ENCODE results near the gene UBALD2.

Gene UBALD2

GRCh38 chr17:76278952-76279741, 14.0 kb downstream of the UBALD2 start:
- H3K4me1 ChIP-seq (ENCODE audit: control insufficient read depth, insufficient read depth, low read length): no peaks in the 10 kb centered on the region
- WGBS (ENCODE audit: insufficient coverage, insufficient read length): no CpG with 5 or more reads among the region's 28 CpGs
- no peak overlapping the region for H3K4me3 ChIP-seq (ENCODE audit: low read length)
- no peaks in the 10 kb centered on the region for H3K27me3 ChIP-seq (ENCODE audit: control insufficient read depth, insufficient read depth, low read length)
- no peaks in the 10 kb centered on the region for H3K9me3 ChIP-seq (ENCODE audit: control insufficient read depth, insufficient read depth, low read length)
- DNase-seq (ENCODE audit: low read depth, low spot score): peak; percentile 54
- H3K27ac ChIP-seq (ENCODE audit: low read length): no peak overlapping the region
- H3K36me3 ChIP-seq (ENCODE audit: control insufficient read depth, insufficient read depth, low read length): no peaks in the 10 kb centered on the region; the same call in 1 of the 2 replicates

DNA sequence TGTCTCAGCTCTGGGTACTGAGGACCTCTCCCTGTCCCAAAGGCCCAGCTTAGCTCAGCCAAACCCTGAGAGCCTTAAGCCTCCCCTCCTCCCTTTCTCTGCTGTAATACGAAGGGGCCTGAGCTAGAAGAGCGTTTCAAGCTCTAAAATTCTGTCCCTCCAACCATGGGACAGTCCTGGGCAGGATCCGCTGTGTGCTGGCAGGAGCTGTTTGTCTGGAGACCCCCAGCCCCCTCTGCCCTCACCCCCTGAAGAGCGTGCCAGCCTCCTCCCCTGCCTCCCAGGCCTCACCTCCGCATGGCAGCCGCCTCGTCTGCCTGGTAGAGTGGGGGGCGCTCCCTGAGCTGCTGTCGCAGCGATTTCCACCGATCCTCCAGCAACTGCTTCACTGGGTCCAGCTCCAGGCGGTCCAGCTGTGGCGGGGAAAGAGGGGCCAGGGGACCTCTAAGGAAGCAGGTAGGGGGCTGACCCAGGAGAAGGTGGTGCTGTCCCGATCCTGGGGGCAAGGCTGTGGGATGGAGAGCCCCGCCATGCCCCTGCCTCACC, 14.7 kb downstream of the UBALD2 start:
- no peak overlapping the region for H3K4me3 ChIP-seq (ENCODE audit: low read length)
- no CpG with 5 or more reads among the region's 15 CpGs for WGBS (ENCODE audit: insufficient coverage, insufficient read length)
- H3K27me3 ChIP-seq (ENCODE audit: control insufficient read depth, insufficient read depth, low read length): no peaks in the 10 kb centered on the region
- no peak overlapping the region for H3K27ac ChIP-seq (ENCODE audit: low read length)
- no peaks in the 10 kb centered on the region for H3K9me3 ChIP-seq (ENCODE audit: control insufficient read depth, insufficient read depth, low read length)
- no peaks in the 10 kb centered on the region for H3K4me1 ChIP-seq (ENCODE audit: control insufficient read depth, insufficient read depth, low read length)
- DNase-seq (ENCODE audit: low read depth, low spot score): no peak
- no peaks in the 10 kb centered on the region; the same call in 1 of the 2 replicates for H3K36me3 ChIP-seq (ENCODE audit: control insufficient read depth, insufficient read depth, low read length)

DNA sequence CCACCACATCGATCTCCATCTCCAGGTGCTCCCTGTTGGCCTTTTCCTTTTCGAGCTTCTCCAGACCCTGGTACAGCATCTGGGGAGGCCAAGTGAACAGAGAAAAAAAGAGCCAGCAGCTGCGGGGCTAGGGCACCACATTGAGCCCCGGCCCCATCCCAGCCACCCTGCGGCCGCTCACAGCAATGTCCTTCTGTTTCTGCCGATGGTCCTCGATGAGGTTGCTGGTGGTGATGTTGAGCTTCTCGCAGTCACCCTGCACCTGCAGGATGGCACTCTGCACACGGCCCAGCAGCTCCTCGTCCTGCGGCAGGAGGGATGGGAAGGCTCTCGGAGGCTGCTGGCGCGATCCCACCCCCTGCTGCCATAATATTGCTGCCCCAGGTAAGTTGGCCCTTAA, 15.5 kb downstream of the UBALD2 start:
- no CpG with 5 or more reads among the region's 15 CpGs for WGBS (ENCODE audit: insufficient coverage, insufficient read length)
- H3K36me3 ChIP-seq (ENCODE audit: control insufficient read depth, insufficient read depth, low read length): no peaks in the 10 kb centered on the region
- no peaks in the 10 kb centered on the region for H3K9me3 ChIP-seq (ENCODE audit: control insufficient read depth, insufficient read depth, low read length)
- H3K27me3 ChIP-seq (ENCODE audit: control insufficient read depth, insufficient read depth, low read length): no peaks in the 10 kb centered on the region
- no peak overlapping the region for H3K27ac ChIP-seq (ENCODE audit: low read length)
- no peak for DNase-seq (ENCODE audit: low read depth, low spot score)
- no peaks in the 10 kb centered on the region for H3K4me1 ChIP-seq (ENCODE audit: control insufficient read depth, insufficient read depth, low read length)
- no peak overlapping the region for H3K4me3 ChIP-seq (ENCODE audit: low read length)

DNA sequence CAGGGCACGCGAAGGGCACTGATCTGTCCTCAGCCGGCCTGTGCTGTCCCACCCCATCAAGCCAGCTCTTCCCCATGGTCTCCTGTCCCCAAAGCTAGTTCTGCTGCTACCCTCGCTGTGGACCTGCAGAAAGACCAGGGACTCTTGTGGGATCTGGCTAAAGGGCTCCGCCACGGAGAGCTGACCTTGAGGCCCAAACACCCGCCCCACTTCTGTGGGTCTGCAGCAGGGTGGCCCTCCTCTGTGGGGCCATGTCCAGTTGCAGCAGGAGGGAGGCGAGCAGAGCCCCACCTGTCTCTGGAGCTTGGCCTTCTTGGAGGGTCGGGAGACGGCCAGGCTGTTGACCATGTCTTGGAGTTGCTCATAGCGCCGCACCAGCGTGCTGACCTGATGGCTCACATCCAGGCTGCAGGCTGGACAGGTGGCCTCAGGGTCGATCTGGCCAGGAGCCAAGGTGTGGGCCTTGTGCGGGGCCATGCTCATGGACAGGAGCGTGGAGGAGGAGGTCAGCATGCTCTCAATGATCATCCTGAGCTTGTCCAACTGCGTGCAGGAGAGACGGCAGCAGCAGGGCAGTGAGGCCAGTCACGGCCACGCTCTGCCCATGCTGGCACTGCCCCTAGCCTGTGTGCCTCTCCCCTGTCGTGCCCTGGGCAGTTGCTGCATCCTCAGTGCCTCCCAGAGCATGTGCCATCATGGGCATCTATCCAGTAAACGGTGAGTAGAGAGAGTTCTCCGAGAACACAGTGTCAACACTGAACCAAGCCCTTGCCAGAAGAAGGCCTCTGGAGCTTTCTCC, 16.6 kb downstream of the UBALD2 start:
- H3K36me3 ChIP-seq (ENCODE audit: control insufficient read depth, insufficient read depth, low read length): no peaks in the 10 kb centered on the region
- WGBS (ENCODE audit: insufficient coverage, insufficient read length): no CpG with 5 or more reads among the region's 23 CpGs
- no peak for DNase-seq (ENCODE audit: low read depth, low spot score)
- H3K27ac ChIP-seq (ENCODE audit: low read length): no peak overlapping the region
- H3K4me3 ChIP-seq (ENCODE audit: low read length): no peak overlapping the region
- no peaks in the 10 kb centered on the region for H3K4me1 ChIP-seq (ENCODE audit: control insufficient read depth, insufficient read depth, low read length)
- no peaks in the 10 kb centered on the region for H3K9me3 ChIP-seq (ENCODE audit: control insufficient read depth, insufficient read depth, low read length)
- no peaks in the 10 kb centered on the region for H3K27me3 ChIP-seq (ENCODE audit: control insufficient read depth, insufficient read depth, low read length)

DNA sequence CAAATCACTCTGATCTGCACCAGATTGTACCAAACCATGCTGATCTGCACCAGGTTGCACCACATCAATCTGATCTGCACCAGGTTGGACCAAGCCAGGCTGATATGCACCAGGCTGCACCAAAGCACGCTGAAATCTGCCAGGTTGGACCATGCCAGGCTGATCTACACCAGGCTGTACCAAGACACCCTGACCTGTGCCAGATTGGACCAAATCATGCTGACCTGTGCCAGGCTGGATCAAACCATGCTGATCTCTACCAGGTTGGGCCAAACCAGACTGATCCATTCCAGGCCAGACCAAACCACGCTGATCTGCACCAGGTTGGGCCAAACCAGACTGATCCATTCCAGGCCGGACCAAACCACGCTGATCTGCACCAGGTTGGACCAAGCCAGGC, 27.4 kb downstream of the UBALD2 start:
- WGBS (ENCODE audit: insufficient coverage, insufficient read length): no CpG with 5 or more reads among the region's 4 CpGs
- H3K27me3 ChIP-seq (ENCODE audit: control insufficient read depth, insufficient read depth, low read length): no peaks in the 10 kb centered on the region; the same call in 1 of the 2 replicates

GRCh38 chr17:76293106-76293505, 28.0 kb downstream of the UBALD2 start:
- no CpG with 5 or more reads among the region's 7 CpGs for WGBS (ENCODE audit: insufficient coverage, insufficient read length)
- no peaks in the 10 kb centered on the region; the same call in 1 of the 2 replicates for H3K27me3 ChIP-seq (ENCODE audit: control insufficient read depth, insufficient read depth, low read length)

More for the DNA sequence above, 27.4 kb downstream of the UBALD2 start:
- no peak overlapping the region for H3K4me3 ChIP-seq (ENCODE audit: low read length)
- H3K36me3 ChIP-seq (ENCODE audit: control insufficient read depth, insufficient read depth, low read length): 0 out of 2 replicates have a peak, but pooled peaks cover 2% of the 10 kb centered on the region
- H3K27ac ChIP-seq (ENCODE audit: low read length): no peak overlapping the region
- no peaks in the 10 kb centered on the region for H3K4me1 ChIP-seq (ENCODE audit: control insufficient read depth, insufficient read depth, low read length)
- no peak for DNase-seq (ENCODE audit: low read depth, low spot score)
- H3K9me3 ChIP-seq (ENCODE audit: control insufficient read depth, insufficient read depth, low read length): no peaks in the 10 kb centered on the region

DNA sequence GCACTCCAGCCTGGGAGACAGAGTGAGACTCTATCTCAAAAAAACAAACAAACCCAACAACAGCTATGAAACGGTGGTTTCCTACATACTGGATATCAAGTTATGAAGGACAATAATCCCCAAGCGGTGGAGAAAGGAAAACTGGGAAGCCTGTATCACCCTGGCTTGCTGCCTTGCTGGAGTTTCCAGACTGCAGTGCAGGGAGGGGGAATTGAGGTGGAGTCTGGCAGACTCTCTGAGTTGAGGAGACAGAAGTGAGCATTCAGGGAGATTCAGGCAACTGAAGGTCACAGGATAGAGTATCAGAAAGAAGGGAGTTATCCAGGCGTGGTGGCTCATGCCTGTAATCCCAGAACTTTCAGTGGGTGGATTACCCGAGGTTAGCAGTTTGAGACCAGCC, 31.0 kb downstream of the UBALD2 start:
- no peak for DNase-seq (ENCODE audit: low read depth, low spot score)
- WGBS (ENCODE audit: insufficient coverage, insufficient read length): no CpG with 5 or more reads among the region's 4 CpGs

More at GRCh38 chr17:76293106-76293505, 28.0 kb downstream of the UBALD2 start:
- H3K36me3 ChIP-seq (ENCODE audit: control insufficient read depth, insufficient read depth, low read length): 0 out of 2 replicates have a peak, but pooled peaks cover 2% of the 10 kb centered on the region
- no peak for DNase-seq (ENCODE audit: low read depth, low spot score)
- no peak overlapping the region for H3K27ac ChIP-seq (ENCODE audit: low read length)
- H3K9me3 ChIP-seq (ENCODE audit: control insufficient read depth, insufficient read depth, low read length): no peaks in the 10 kb centered on the region
- H3K4me3 ChIP-seq (ENCODE audit: low read length): no peak overlapping the region
- H3K4me1 ChIP-seq (ENCODE audit: control insufficient read depth, insufficient read depth, low read length): no peaks in the 10 kb centered on the region

DNA sequence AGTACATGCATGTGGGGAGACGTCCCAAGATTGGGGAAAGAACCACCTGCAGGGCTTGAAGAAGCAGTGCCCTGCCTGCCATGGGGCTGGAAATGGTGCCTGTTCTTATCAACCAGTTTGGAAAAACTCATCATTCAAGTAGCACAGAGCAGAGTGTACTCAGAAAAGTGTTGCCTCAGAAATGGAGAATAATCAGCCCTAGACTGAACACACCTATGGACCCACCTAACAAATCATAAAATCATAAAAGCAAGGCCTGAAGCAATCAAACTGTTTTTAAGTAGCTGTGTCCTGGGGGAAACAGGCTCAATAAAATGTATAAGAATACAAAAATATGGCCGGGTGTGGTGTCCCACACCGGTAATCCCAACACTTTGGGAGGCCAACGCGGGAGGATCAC, 31.7 kb downstream of the UBALD2 start:
- H3K27ac ChIP-seq (ENCODE audit: low read length): no peak overlapping the region
- no peaks in the 10 kb centered on the region for H3K9me3 ChIP-seq (ENCODE audit: control insufficient read depth, insufficient read depth, low read length)
- no peaks in the 10 kb centered on the region for H3K27me3 ChIP-seq (ENCODE audit: control insufficient read depth, insufficient read depth, low read length)
- no peaks in the 10 kb centered on the region for H3K4me1 ChIP-seq (ENCODE audit: control insufficient read depth, insufficient read depth, low read length)
- no CpG with 5 or more reads among the region's 5 CpGs for WGBS (ENCODE audit: insufficient coverage, insufficient read length)
- 0 out of 2 replicates have a peak, but pooled peaks cover 2% of the 10 kb centered on the region for H3K36me3 ChIP-seq (ENCODE audit: control insufficient read depth, insufficient read depth, low read length)
- no peak for DNase-seq (ENCODE audit: low read depth, low spot score)
- no peak overlapping the region for H3K4me3 ChIP-seq (ENCODE audit: low read length)

More for the DNA sequence above, 31.0 kb downstream of the UBALD2 start:
- Histone ChIP-seq H3K27me3 (ENCODE audit: control insufficient read depth, insufficient read depth, low read length) (no peaks in the 10 kb centered on the region), H3K9me3 (ENCODE audit: control insufficient read depth, insufficient read depth, low read length) (no peaks in the 10 kb centered on the region), H3K4me3 (ENCODE audit: low read length) (no peak overlapping the region), H3K36me3 (ENCODE audit: control insufficient read depth, insufficient read depth, low read length) (0 out of 2 replicates have a peak, but pooled peaks cover 2% of the 10 kb centered on the region), H3K27ac (ENCODE audit: low read length) (no peak overlapping the region), H3K4me1 (ENCODE audit: control insufficient read depth, insufficient read depth, low read length) (no peaks in the 10 kb centered on the region)

DNA sequence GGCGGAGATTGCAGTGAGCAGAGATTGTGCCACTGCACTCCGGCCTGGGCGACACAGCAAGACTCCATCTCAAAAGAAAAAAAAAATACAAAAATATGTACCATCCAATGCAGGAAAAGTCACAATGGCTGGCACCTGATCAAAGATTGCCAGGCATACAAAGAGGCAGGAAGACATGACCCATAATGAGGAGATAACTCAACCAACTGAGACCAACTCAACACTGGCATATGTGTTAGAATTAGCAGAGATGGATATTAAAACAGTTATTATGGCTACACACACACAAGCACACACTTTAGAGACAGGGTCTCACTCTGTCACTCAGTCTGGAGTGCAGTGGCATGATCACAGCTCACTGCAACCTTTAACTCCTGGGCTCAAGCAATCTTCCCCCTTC, 32.3 kb downstream of the UBALD2 start:
- Histone ChIP-seq H3K27me3 (ENCODE audit: control insufficient read depth, insufficient read depth, low read length) (no peaks in the 10 kb centered on the region), H3K4me1 (ENCODE audit: control insufficient read depth, insufficient read depth, low read length) (no peaks in the 10 kb centered on the region), H3K4me3 (ENCODE audit: low read length) (no peak overlapping the region), H3K36me3 (ENCODE audit: control insufficient read depth, insufficient read depth, low read length) (0 out of 2 replicates have a peak, but pooled peaks cover 2% of the 10 kb centered on the region), H3K9me3 (ENCODE audit: control insufficient read depth, insufficient read depth, low read length) (no peaks in the 10 kb centered on the region), H3K27ac (ENCODE audit: low read length) (no peak overlapping the region)
- no peak for DNase-seq (ENCODE audit: low read depth, low spot score)
- WGBS (ENCODE audit: insufficient coverage, insufficient read length): no CpG with 5 or more reads among the region's 3 CpGs
